Gastrocnemius medialis (tissue), 4 donors: ENCODE data around the gene ATXN7.

Experiments used
- POLR2A ChIP-seq, 2 donors: fragments of 450-650 bp; IDR thresholded peaks; one replicate each; pipeline ENCODE4 v1.6.1; 2017; ENCODE audit warnings: antibody characterized with exemption in 2 of 2, mild to moderate bottlenecking in 2 of 2, moderate library complexity in 2 of 2
- TF ChIP-seq, protein P1 (sequence below), 5 experiments: fragments of 450-650 bp in 3 of 5; fragments of 200-600 bp in 2 of 5; sonication (generic) in 2 of 5; IDR thresholded peaks in 4 of 5; conservative IDR thresholded peaks in 1 of 5; 1 replicate in 4 of 5; 2 replicates in 1 of 5; pipeline ENCODE4 v1.5.1; 2016 to 2019; ENCODE audit warnings: antibody characterized with exemption in 5 of 5, mild to moderate bottlenecking in 3 of 5, moderate library complexity in 3 of 5

DNA sequence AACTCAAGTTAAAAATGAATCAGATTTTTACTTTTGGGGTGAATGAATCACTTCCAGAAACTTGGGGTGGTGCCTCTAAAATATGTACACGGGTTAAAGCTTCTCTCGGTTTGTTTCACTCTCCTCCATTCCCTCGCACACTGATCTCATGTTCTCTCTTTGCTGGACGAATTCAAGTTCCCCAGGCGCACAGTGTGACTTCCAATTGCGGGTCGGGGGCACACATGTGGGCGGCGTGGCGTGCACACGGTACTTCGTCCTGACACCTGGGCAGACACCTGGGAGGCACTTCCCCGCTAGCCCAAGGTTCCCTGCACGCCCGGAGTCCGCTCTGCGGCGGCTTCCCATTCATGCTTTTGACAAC is 47.8 kb downstream of the ATXN7 start:
- TF ChIP-seq, protein P1, sequence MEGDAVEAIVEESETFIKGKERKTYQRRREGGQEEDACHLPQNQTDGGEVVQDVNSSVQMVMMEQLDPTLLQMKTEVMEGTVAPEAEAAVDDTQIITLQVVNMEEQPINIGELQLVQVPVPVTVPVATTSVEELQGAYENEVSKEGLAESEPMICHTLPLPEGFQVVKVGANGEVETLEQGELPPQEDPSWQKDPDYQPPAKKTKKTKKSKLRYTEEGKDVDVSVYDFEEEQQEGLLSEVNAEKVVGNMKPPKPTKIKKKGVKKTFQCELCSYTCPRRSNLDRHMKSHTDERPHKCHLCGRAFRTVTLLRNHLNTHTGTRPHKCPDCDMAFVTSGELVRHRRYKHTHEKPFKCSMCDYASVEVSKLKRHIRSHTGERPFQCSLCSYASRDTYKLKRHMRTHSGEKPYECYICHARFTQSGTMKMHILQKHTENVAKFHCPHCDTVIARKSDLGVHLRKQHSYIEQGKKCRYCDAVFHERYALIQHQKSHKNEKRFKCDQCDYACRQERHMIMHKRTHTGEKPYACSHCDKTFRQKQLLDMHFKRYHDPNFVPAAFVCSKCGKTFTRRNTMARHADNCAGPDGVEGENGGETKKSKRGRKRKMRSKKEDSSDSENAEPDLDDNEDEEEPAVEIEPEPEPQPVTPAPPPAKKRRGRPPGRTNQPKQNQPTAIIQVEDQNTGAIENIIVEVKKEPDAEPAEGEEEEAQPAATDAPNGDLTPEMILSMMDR (IDR thresholded peaks at IDR 0.05 in 4 of 5, conservative IDR thresholded peaks at IDR 0.05 in 1 of 5) = no peak
- no peak for TF ChIP-seq POLR2A (IDR thresholded peaks at IDR 0.05)
